Measurements from ENCODE around the gene RRAS.

- TF ChIP-seq, protein P1, sequence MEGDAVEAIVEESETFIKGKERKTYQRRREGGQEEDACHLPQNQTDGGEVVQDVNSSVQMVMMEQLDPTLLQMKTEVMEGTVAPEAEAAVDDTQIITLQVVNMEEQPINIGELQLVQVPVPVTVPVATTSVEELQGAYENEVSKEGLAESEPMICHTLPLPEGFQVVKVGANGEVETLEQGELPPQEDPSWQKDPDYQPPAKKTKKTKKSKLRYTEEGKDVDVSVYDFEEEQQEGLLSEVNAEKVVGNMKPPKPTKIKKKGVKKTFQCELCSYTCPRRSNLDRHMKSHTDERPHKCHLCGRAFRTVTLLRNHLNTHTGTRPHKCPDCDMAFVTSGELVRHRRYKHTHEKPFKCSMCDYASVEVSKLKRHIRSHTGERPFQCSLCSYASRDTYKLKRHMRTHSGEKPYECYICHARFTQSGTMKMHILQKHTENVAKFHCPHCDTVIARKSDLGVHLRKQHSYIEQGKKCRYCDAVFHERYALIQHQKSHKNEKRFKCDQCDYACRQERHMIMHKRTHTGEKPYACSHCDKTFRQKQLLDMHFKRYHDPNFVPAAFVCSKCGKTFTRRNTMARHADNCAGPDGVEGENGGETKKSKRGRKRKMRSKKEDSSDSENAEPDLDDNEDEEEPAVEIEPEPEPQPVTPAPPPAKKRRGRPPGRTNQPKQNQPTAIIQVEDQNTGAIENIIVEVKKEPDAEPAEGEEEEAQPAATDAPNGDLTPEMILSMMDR (IDR thresholded peaks at IDR 0.05), result peak; percentile 43 to 74 (median 64)
- no peak for TF ChIP-seq POLR2A (IDR thresholded peaks at IDR 0.05)
Observed at GRCh38 chr19:49677901-49678674, 38.1 kb upstream of the RRAS start.

All from esophagus squamous epithelium (tissue), 4 donors.